ENCODE results near the gene TAF1C.

Gene TAF1C

DNA sequence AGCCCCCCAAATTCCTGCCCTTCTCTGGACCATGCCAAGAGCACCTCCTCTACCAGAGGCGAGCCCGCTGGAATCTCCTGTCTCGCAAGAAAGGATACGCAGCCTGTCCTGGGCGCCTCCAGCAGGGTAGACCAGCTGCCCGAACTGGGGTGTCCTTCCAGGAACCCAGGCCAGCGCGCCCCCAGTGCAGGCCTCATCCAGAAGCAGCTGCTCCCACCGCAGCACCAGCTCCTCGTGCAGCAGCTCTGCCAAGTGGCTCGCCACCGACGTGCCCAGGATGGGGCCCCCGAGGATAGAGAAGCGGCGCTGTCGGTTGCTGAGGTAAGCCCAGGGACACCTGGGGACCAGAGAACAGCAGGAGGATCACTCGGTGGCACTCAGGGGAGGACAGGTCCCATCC lies 4.8 kb downstream of the TAF1C start:
- Histone ChIP-seq H2AFZ (ENCODE audit: low read depth, low read length) (no peak overlapping the region), H3K27me3 (ENCODE audit: insufficient read depth, low read length, poor library complexity) (no peaks in the 10 kb centered on the region), H3K27ac (ENCODE audit: low read length) (no peak overlapping the region), H3K4me3 (ENCODE audit: low read depth in 1 of 2, low read length in 2 of 2) (no peak overlapping the region), H4K20me1 (ENCODE audit: insufficient read depth, low read length) (peaks cover 42% of the 10 kb centered on the region), H3K4me2 (ENCODE audit: insufficient read depth, low read length) (no peak overlapping the region), H3K36me3 (ENCODE audit: insufficient read depth, low read length) (peaks cover 79% of the 10 kb centered on the region), H3K4me1 (ENCODE audit: insufficient read depth, low read length) (peaks cover 24% of the 10 kb centered on the region), H3K9ac (ENCODE audit: low read depth, low read length) (no peak overlapping the region), H3K9me3 (ENCODE audit: insufficient read depth, low read length, severe bottlenecking) (no peaks in the 10 kb centered on the region), H3K79me2 (ENCODE audit: insufficient read depth, low read length) (peaks cover 45% of the 10 kb centered on the region)
- no peak for DNase-seq
- no peak for ATAC-seq (ENCODE audit: insufficient read depth, low read depth)
- TF ChIP-seq, protein P1, sequence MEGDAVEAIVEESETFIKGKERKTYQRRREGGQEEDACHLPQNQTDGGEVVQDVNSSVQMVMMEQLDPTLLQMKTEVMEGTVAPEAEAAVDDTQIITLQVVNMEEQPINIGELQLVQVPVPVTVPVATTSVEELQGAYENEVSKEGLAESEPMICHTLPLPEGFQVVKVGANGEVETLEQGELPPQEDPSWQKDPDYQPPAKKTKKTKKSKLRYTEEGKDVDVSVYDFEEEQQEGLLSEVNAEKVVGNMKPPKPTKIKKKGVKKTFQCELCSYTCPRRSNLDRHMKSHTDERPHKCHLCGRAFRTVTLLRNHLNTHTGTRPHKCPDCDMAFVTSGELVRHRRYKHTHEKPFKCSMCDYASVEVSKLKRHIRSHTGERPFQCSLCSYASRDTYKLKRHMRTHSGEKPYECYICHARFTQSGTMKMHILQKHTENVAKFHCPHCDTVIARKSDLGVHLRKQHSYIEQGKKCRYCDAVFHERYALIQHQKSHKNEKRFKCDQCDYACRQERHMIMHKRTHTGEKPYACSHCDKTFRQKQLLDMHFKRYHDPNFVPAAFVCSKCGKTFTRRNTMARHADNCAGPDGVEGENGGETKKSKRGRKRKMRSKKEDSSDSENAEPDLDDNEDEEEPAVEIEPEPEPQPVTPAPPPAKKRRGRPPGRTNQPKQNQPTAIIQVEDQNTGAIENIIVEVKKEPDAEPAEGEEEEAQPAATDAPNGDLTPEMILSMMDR (IDR thresholded peaks at IDR 0.05; ENCODE audit: borderline replicate concordance, extremely low read depth, low read length, poor library complexity, severe bottlenecking), result no peak
- no peak for TF ChIP-seq EZH2 (IDR thresholded peaks at IDR 0.05; ENCODE audit: borderline replicate concordance, low read depth, low read length, severe bottlenecking)

DNA sequence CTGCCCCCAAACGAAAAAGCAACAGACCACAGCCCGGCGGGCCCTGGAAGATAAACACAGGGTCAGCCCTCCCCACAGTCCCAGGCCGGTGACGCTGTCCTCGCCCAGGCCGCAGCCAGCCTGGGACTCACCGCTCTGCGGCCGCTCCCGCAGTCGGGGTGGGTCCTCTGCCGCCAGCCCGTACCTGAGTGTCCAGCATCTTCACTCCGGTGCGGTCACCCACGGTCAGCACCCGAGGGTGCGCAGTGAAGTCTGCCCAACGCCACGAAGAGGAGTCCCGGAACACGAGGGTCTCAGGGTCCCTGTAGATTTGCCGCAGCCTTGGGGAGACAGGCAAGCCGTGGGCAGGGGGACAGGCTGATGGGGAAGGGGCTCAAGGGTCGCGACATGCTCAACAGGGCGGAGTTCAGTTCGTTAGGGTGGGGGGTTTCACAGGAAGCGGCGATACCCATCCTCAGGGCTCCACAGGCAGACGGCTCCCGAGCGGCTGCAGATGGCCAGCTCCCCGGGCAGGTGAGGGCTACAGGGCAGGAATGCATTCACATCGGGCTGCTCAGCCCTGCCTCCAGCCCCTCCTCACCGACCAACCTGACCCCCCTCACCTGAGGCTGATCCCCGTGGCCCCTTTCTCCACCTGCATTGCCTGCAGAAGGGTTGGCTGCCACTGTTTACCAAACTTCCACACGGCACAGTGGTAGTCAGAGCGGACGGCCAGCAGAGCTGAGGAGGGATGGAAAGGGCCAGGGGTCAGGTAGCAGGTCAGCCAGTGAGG lies 5.5 kb downstream of the TAF1C start:
- H3K79me2 ChIP-seq (ENCODE audit: insufficient read depth, low read length), result peaks cover 39% of the 10 kb centered on the region
- ATAC-seq (ENCODE audit: insufficient read depth, low read depth) (no peak), DNase-seq (no peak)
- no peak overlapping the region for H3K4me3 ChIP-seq (ENCODE audit: low read depth in 1 of 2, low read length in 2 of 2)
- H3K36me3 ChIP-seq (ENCODE audit: insufficient read depth, low read length), result peaks cover 79% of the 10 kb centered on the region
- H4K20me1 ChIP-seq (ENCODE audit: insufficient read depth, low read length), result peaks cover 42% of the 10 kb centered on the region
- H3K27me3 ChIP-seq (ENCODE audit: insufficient read depth, low read length, poor library complexity), result no peaks in the 10 kb centered on the region
- peaks cover 23% of the 10 kb centered on the region for H3K4me1 ChIP-seq (ENCODE audit: insufficient read depth, low read length)
- no peak overlapping the region for H3K27ac ChIP-seq (ENCODE audit: low read length)
- no peaks in the 10 kb centered on the region for H3K9me3 ChIP-seq (ENCODE audit: insufficient read depth, low read length, severe bottlenecking)
- no peak overlapping the region for H3K4me2 ChIP-seq (ENCODE audit: insufficient read depth, low read length)
- TF ChIP-seq, protein P1 (IDR thresholded peaks at IDR 0.05; ENCODE audit: borderline replicate concordance, extremely low read depth, low read length, poor library complexity, severe bottlenecking), result no peak
- TF ChIP-seq EZH2 (IDR thresholded peaks at IDR 0.05; ENCODE audit: borderline replicate concordance, low read depth, low read length, severe bottlenecking), result no peak
- H3K9ac ChIP-seq (ENCODE audit: low read depth, low read length), result no peak overlapping the region
- H2AFZ ChIP-seq (ENCODE audit: low read depth, low read length), result no peak overlapping the region

DNA sequence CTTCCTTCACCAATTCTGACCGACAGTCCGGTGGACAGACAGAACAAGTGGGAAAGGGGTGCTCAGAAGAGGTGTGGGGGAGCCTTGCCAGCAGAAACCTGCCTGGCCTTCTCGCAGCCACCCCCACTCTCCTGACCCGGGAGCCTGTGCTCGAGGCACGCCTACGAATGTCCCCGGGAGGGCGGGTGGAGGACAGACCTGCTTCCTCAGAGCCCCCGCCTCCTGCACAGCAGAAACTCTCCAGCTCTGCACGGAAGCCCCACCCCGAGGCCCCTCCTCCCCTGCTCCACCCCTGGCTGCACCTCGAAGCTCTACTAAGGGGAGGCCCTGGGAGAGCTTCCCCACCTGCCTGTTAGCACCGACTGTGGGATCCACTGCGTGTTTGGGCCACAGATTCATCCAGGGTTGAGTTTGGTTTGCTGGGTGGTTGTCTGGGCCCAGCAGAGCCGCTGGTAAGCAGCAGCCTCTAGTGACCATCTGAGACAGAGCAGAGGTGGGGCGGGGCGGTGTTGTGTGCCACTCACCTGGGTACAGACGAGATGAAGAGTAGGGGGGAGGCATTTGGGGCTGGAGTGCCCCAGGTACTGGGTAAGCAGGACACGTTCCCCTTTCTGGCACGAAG lies 6.2 kb downstream of the TAF1C start:
- Histone ChIP-seq H2AFZ (ENCODE audit: low read depth, low read length) (no peak overlapping the region), H3K36me3 (ENCODE audit: insufficient read depth, low read length) (peaks cover 79% of the 10 kb centered on the region), H3K27me3 (ENCODE audit: insufficient read depth, low read length, poor library complexity) (no peaks in the 10 kb centered on the region), H3K4me2 (ENCODE audit: insufficient read depth, low read length) (no peak overlapping the region), H3K9ac (ENCODE audit: low read depth, low read length) (no peak overlapping the region), H3K9me3 (ENCODE audit: insufficient read depth, low read length, severe bottlenecking) (no peaks in the 10 kb centered on the region), H4K20me1 (ENCODE audit: insufficient read depth, low read length) (peaks cover 42% of the 10 kb centered on the region), H3K4me3 (ENCODE audit: low read depth in 1 of 2, low read length in 2 of 2) (no peak overlapping the region), H3K79me2 (ENCODE audit: insufficient read depth, low read length) (peaks cover 32% of the 10 kb centered on the region), H3K4me1 (ENCODE audit: insufficient read depth, low read length) (peaks cover 16% of the 10 kb centered on the region), H3K27ac (ENCODE audit: low read length) (no peak overlapping the region)
- no peak for DNase-seq
- TF ChIP-seq EZH2 (IDR thresholded peaks at IDR 0.05; ENCODE audit: borderline replicate concordance, low read depth, low read length, severe bottlenecking), result no peak
- TF ChIP-seq, protein P1 (IDR thresholded peaks at IDR 0.05; ENCODE audit: borderline replicate concordance, extremely low read depth, low read length, poor library complexity, severe bottlenecking), result no peak
- ATAC-seq (ENCODE audit: insufficient read depth, low read depth), result no peak

All from DND-41 (cell line).